Left ventricle myocardium superior (tissue), 1 donor: Measurements from ENCODE around the gene GMCL1. TPM values are rescaled to one million over a fixed set of nuclear protein-coding genes. Genes with fewer than 3 reads are reported as not detected.
A peak's percentile ranks its signal among the peaks of the same experiment; 100 is the strongest.

Experiments used
- ATAC-seq: fragments of 200-7000 bp; cut with Tn5 transposase; one replicate; pipeline ENCODE4 v1.9.1; 2020; ENCODE audit warnings: mild to moderate bottlenecking, moderate library complexity
- DNase-seq: peaks from one replicate; pipeline ENCODE4 v3.0.0-alpha.2; 2020
- intact Hi-C: fragments of 100-400 bp; cut with micrococcal nuclease; formaldehyde crosslinking; loops from one replicate; pipeline ENCODE4 v1.11.0; 2022
- long read RNA-seq: library from polyadenylated mRNA; unstranded; transcript quantifications from one replicate; pipeline ENCODE4 v2.0.0, GENCODE V29; 2021
- total RNA-seq: library from RNA; stranded (reverse); fragmentation: NEBNext Ultra II Directional; extraction: Animal tissue kit (Norgen Biotek cat#: 25700); gene quantifications from one replicate; pipeline ENCODE4 v1.2.1, GENCODE V29; 2021
- donor health status: DM: no; HTN: yes; CAD: no; lungs with severe emphysema.

The GMCL1 gene, protein sequence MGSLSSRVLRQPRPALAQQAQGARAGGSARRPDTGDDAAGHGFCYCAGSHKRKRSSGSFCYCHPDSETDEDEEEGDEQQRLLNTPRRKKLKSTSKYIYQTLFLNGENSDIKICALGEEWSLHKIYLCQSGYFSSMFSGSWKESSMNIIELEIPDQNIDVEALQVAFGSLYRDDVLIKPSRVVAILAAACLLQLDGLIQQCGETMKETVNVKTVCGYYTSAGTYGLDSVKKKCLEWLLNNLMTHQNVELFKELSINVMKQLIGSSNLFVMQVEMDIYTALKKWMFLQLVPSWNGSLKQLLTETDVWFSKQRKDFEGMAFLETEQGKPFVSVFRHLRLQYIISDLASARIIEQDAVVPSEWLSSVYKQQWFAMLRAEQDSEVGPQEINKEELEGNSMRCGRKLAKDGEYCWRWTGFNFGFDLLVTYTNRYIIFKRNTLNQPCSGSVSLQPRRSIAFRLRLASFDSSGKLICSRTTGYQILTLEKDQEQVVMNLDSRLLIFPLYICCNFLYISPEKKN
- 3.6 TPM for total RNA-seq
- long read RNA-seq, full-length matches to known transcripts: 16 of 22 reads
- long read RNA-seq, partial matches to known transcripts: 1 of 22 reads
- long read RNA-seq, other reads (novel, unspliced or antisense): 5 of 22 reads

DNA sequence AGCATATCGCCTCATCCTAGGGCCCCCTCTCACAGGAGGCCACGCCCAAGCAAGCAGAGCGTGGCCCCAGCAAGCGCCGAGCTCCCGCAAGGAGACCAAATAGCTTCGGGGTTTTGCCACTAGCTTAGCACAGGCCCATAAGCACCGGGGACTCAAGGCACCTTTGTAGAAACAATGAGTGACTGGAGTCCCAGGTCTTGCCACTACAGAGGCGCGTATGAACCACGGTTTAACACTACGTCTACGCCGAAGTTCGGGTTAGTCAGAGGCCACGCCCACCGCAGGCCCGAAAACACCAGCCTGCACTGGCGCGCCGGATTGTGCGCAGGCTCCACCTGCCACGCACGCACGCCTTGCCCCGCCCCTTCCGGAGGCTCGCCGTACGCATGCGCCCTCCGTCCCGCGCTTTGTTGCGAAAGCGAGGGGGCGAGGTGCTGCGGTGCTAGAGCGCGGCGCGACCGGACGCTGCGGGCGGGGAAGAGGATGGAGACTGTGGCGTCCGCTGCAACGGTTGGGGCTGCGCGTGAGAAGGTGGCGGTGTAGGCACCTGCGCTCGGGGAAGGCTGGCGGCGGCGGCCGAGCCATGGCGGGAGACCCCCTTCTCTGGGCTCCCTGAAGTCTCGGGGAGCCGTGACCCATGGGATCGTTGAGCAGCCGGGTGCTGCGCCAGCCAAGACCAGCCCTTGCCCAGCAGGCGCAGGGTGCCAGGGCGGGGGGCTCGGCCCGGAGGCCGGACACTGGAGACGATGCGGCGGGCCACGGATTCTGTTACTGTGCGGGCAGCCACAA lies at the start of gene GMCL1:
Gene GMCL1, plus strand, starts transcription at position 405 of the 789 bp plus-strand sequence. Its CDS starts 233 bp downstream, at position 638.
- DNase-seq: peak; percentile 99
- intact Hi-C loops: no loop called here

GRCh38 chr2:69780921-69781320 lies 48.5 kb upstream of the GMCL1 start:
- ATAC-seq (no peak), DNase-seq (no peak)
- intact Hi-C loops: no loop called here

More for the DNA sequence above, at the start of gene GMCL1:
- ATAC-seq: peak; percentile 99

- intact Hi-C loops: no loop called here
- ATAC-seq (no peak), DNase-seq (no peak)
These were observed 47.9 kb upstream of the GMCL1 start for GRCh38 chr2:69781321-69782248.

DNA sequence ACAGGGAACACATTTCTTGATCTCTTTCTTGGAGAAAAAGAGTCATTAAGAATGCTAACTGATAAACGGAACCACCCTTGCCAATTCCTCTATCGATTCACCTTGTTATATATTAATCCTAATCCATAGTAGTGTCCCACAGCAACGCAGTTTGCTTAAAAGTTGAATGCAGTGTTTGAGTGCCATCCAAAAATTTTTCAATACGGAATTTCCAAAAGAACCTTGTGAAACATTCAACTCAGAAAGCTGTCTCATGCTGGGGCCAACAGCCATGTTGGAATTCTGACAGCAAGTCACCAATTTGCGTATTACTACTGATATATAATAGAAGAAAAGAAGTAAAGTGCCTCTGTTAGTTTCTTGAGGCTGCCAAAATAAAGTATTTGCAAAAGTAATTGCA lies 45.2 kb upstream of the GMCL1 start:
- intact Hi-C loops: no loop called here
- no peak for DNase-seq
- ATAC-seq: no peak

DNA sequence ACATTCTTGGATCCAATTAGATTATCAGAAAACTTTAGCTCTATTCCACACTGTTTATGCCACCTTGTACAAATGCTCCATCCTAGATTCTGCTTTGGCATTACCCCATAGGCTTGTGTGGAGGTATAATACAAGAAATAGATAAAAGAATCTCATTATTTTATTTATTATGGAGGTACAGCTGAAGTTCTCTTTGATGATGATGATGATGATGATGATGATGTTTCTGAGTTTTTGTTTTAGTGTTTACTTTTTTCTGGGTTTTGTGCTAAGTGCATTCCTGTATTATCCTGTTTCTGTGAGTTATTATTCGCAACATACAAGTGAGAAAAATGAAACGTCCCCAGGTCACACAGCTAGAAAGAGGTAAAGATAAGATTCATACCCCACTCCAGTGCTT lies 44.1 kb upstream of the GMCL1 start:
- DNase-seq (no peak), ATAC-seq (no peak)
- intact Hi-C loops: no loop called here

DNA sequence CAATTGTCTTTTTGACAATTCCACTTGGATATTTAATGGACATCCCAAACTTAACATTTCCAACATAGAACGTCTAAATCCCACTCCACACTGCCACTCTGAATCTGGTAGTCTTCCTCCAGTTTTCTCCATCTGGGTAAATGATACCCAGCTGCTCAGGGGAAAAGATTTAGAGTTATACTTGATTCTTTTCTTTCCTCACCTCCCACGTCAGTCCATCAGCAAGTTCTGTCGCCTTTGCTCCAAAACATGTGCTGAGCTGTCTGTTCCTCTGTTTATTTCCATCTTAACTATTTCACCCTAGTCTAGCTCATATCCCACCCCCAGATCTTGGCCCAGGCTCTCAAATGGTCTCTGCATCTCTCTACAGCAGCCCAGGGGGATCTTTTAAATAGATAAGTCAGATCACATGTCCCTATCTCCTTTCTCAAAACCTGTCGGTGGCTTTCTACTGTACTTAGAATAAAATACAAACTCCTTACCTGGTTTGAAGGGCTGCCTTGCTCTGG lies 43.4 kb upstream of the GMCL1 start:
- DNase-seq: no peak
- intact Hi-C loops: no loop called here
- ATAC-seq: no peak

DNA sequence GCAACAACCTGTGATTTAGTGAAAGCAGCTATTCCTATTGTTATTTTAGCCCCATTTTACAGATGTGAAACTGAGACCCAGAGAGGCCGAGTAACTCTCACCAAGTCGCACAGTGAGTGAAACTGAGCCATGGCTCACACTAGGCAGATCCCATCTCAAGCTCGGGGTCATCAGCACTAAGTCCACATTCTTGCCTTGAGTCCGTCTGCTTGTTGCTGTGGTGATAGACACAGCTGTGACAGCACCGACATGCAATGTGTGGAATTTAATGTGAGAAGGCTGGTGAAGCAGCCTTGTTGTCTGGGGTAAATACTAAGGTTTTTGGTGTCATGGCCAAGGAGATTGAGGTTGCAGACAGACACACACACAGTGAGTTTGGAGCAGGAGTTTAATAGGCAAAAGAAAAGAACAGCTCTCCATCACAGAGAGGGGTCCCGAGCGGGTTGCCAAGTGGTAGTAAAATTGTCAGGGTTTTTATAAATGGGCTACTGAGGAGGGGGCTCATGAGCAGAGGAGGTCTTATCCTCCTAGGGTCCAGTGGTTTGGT lies 40.2 kb upstream of the GMCL1 start:
- ATAC-seq: peak; percentile 60
- intact Hi-C loops: no loop called here
- no peak for DNase-seq

GRCh38 chr2:69789772-69790600 lies 39.5 kb upstream of the GMCL1 start:
- no peak for DNase-seq
- intact Hi-C loops: no loop called here
- peak; percentile 60 for ATAC-seq

- intact Hi-C loops: no loop called here
- ATAC-seq (no peak), DNase-seq (no peak)
These were observed 38.9 kb upstream of the GMCL1 start for GRCh38 chr2:69790601-69790959.

- DNase-seq (no peak), ATAC-seq (peak; percentile 79)
- intact Hi-C loops: no loop called here
These were observed 38.4 kb upstream of the GMCL1 start for GRCh38 chr2:69791045-69791444.

- intact Hi-C loops: no loop called here
- ATAC-seq (no peak), DNase-seq (no peak)
These were observed 33.3 kb upstream of the GMCL1 start for GRCh38 chr2:69796174-69796573.

- ATAC-seq (no peak), DNase-seq (no peak)
- intact Hi-C loops: no loop called here
These were observed 32.2 kb upstream of the GMCL1 start for GRCh38 chr2:69797235-69797634.

- ATAC-seq (no peak), DNase-seq (no peak)
- intact Hi-C loops: no loop called here
These were observed 31.6 kb upstream of the GMCL1 start for GRCh38 chr2:69797836-69798289.

DNA sequence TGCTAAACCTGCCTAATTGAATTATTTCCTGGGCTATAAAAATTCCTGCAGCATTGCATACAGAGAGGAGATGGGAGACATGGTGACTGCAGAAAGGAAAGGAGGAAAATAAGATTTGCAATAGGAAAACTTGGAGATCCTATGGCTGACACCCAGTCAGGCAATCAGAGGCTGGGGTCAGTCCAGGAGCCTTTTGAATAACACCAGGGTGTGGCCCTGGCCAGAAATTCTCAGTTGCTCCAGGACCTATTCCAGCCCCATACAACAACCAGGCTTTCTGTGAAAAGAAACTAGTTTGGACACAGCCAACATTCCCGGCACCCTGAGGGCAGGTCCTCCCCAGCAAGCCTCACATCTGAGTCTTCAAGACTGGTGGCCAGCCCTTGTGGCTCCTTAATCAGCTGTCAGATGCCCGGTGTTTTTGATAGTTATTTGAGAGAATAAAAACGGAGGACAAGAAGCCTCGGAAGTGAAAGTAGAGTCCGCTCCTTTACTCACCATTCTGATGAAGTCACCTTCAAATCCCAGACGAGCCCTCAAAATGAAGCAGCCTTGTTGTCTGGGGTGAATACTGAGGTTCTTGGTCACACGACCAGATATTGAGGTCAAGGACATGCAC lies 31.1 kb upstream of the GMCL1 start:
- ATAC-seq: peak; percentile 78
- no peak for DNase-seq
- intact Hi-C loops: no loop called here

- DNase-seq: no peak
- intact Hi-C loops: no loop called here
- ATAC-seq: peak; percentile 38
These were observed 30.4 kb upstream of the GMCL1 start for GRCh38 chr2:69798909-69799526.

DNA sequence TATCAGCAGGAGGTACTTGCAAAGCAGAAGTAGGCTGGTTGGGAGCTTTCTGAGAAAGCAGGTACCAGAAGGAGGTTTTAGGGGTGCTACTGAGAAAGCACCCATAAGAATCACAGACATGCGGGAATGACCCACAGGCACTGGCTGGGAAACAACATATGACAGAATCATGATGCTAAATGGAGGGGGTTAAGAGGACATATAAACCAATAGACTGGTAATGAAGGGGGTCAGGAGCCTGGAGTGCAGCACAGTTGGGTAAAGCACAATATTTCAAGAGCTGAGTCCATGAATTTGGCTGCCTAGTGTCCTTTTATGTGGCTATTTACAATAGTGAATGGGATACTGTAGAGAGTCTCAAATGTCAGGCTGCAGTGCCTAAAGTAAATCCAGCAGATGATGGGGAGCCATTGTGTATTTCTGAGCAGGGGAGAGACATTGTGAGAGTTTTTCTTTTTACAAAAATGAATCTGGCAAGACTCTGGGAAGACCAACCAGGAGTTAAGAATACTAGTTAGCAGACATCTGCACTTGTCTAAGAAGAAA lies 27.6 kb upstream of the GMCL1 start:
- DNase-seq (no peak), ATAC-seq (no peak)
- intact Hi-C loops: no loop called here
